HEK293T (cell line): Measurements from ENCODE around the gene LAMA1.

Experiments
- ARNT ChIP-seq: fragments of 450-650 bp; IDR thresholded peaks from 2 replicates; pipeline ENCODE4 v1.6.1; 2017; ENCODE audit warnings: mild to moderate bottlenecking
- BHLHE40 ChIP-seq: fragments of 450-650 bp; IDR thresholded peaks from 2 replicates; pipeline ENCODE4 v1.6.1; 2016; ENCODE audit warnings: mild to moderate bottlenecking, moderate library complexity, borderline replicate concordance
- CTBP1 ChIP-seq: fragments of 450-650 bp; IDR thresholded peaks from 2 replicates; pipeline ENCODE4 v1.6.1; 2016; ENCODE audit warnings: borderline replicate concordance
- ELF4 ChIP-seq: fragments of 450-650 bp; IDR thresholded peaks from 2 replicates; pipeline ENCODE4 v1.6.1; 2017; ENCODE audit warnings: antibody characterized with exemption
- FOXA1 ChIP-seq: fragments of 450-650 bp; IDR thresholded peaks from 2 replicates; pipeline ENCODE4 v1.6.1; 2016; ENCODE audit warnings: mild to moderate bottlenecking
- FOXM1 ChIP-seq: fragments of 450-650 bp; IDR thresholded peaks from 2 replicates; pipeline ENCODE4 v1.6.1; 2017; ENCODE audit warnings: mild to moderate bottlenecking, borderline replicate concordance
- L3MBTL2 ChIP-seq: fragments of 450-650 bp; conservative IDR thresholded peaks from 2 replicates; pipeline ENCODE4 v1.6.1; 2016; ENCODE audit warnings: mild to moderate bottlenecking
- SP1 ChIP-seq: fragments of 450-650 bp; IDR thresholded peaks from 2 replicates; pipeline ENCODE4 v1.6.1; 2017
- SUZ12 ChIP-seq: fragments of 450-650 bp; IDR thresholded peaks from 2 replicates; pipeline ENCODE4 v1.6.1; 2016; ENCODE audit warnings: mild to moderate bottlenecking
- TARDBP ChIP-seq: fragments of 450-650 bp; IDR thresholded peaks from 2 replicates; pipeline ENCODE4 v1.6.1; 2016
- TF ChIP-seq, protein P1 (sequence below): fragments of 450-650 bp; IDR thresholded peaks from 2 replicates; pipeline ENCODE4 v1.6.1; 2016

DNA sequence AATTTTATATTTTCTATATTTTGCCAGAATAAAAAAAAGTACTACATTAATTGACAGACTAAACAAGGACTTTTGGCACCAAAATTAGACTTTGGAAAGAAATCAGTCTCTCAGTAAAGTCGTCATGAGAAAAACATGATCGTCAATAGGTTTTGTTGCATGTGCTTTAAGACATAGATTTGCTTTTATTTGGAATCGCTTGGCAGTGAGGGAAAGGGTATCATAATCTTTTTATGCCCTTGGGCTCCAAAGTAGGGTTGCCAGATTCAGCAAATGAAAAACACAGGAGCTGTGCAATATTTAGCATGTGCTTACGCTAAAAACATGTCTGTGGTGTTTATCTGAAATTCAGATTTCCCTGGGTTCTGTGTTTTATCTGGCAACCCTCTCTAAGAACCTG lies 177.6 kb downstream of the LAMA1 start:
- TF ChIP-seq TARDBP (no peak), FOXM1 (no peak), FOXA1 (no peak), BHLHE40 (no peak), ELF4 (no peak), L3MBTL2 (no peak), SP1 (no peak), CTBP1 (no peak), SUZ12 (no peak), ARNT (no peak)
- TF ChIP-seq, protein P1, sequence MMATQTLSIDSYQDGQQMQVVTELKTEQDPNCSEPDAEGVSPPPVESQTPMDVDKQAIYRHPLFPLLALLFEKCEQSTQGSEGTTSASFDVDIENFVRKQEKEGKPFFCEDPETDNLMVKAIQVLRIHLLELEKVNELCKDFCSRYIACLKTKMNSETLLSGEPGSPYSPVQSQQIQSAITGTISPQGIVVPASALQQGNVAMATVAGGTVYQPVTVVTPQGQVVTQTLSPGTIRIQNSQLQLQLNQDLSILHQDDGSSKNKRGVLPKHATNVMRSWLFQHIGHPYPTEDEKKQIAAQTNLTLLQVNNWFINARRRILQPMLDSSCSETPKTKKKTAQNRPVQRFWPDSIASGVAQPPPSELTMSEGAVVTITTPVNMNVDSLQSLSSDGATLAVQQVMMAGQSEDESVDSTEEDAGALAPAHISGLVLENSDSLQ = no peak
